ENCODE results near the gene RPS21.

DNA sequence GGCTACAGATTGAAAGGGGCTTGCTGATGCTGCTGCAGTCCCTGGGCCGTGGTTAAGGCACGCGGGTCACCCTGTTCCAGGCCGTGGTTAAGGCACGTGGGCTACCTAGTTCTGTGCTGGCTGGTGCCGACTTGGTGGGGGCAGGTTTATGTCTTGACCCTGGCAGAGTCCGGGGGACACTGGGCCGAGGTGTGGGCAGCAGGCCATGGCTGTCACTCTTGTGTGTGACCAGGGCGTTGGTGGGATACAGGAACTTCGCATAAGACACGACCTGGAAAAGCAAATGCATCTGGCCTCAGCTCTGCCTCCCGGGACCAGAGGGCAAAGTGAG is 6.4 kb downstream of the RPS21 start:
- TF ChIP-seq, protein P1, sequence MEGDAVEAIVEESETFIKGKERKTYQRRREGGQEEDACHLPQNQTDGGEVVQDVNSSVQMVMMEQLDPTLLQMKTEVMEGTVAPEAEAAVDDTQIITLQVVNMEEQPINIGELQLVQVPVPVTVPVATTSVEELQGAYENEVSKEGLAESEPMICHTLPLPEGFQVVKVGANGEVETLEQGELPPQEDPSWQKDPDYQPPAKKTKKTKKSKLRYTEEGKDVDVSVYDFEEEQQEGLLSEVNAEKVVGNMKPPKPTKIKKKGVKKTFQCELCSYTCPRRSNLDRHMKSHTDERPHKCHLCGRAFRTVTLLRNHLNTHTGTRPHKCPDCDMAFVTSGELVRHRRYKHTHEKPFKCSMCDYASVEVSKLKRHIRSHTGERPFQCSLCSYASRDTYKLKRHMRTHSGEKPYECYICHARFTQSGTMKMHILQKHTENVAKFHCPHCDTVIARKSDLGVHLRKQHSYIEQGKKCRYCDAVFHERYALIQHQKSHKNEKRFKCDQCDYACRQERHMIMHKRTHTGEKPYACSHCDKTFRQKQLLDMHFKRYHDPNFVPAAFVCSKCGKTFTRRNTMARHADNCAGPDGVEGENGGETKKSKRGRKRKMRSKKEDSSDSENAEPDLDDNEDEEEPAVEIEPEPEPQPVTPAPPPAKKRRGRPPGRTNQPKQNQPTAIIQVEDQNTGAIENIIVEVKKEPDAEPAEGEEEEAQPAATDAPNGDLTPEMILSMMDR (IDR thresholded peaks at IDR 0.05): no peak
- no peak for TF ChIP-seq EP300 (IDR thresholded peaks at IDR 0.05)
